SHP77 (cell line): ENCODE data around the gene RPTOR.
A peak's percentile ranks its signal among the peaks of the same experiment; 100 is the strongest.

Experiments used
- DNase-seq, 2 experiments: peaks; one replicate each; lab custom pipeline; 2025; lab: John Stamatoyannopoulos, UW

RPTOR gene

DNA sequence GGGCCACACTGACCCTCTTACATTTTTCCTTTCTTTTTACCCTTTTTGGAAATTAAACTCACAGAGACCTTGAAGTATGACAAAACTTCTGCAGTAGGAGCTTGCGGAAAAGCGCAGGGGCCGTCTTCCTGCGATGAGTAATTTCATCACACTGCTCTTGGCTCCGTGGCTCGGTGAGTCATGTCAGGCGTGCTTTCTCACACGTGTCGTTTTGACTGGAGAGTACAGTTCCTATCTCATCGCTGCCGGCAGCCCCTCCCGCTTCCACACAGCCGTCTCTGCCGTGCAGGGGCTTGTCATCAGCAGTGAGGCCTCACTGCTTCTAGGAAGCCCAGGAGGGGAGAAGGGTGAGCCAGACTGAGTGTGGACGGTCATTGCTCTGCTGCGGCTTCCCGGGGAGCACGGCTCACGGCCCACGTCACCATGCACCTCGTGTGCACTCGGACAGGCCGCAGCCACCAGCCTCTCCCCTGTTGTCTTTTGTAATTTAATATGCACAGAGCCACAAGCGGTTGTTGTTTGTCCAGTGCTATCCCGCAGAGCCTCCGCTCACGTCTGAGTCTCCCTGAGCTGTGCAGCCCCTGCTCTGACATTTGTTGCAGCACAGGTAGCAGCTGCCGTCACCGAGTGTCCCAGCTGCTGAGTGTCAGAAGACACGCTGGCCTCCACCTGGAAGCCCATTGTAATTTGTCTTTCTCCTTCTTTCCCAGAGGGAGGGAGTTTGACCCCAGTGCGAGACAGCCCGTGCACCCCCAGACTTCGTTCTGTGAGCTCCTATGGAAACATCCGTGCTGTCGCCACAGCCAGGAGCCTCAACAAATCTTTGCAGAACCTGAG, 347.6 kb downstream of the RPTOR start:
- peak in 1 of 2 experiments; percentile 61 for DNase-seq

DNA sequence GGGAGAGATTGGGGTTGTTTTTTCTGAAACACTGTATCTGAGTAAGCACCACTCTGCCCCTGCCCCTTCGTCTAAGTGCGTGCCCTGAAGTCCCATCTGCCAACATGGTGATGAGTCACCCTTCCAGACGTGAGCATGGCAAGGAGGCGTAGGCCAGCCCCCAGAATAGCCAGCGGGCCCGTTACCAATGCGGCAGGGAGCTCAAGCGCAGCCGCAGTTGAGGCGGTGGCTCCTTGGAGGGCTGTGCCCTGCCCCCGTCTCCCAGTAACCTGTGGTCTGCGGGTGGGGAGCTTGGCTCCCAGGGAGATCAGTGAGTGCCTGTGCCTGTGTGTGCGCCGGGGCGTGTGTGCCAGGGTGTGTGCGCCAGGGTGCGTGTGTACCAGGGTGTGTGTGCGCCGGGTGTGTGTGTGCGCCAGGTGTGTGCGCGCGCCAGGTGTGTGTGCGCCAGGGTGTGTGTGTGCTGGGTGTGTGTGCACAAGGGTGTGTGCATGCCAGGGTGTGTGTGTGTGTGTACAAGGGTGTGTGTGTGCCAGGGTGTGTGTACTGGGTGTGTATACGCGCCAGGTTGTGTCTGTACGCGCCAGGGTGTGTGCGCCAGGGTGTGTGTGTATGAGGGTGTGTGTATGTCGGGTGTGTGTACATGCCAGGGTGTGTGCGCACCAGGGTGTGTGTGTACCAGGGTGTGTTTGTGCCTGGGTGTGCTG, 348.4 kb downstream of the RPTOR start:
- peak in 1 of 2 experiments; percentile 41 for DNase-seq

DNA sequence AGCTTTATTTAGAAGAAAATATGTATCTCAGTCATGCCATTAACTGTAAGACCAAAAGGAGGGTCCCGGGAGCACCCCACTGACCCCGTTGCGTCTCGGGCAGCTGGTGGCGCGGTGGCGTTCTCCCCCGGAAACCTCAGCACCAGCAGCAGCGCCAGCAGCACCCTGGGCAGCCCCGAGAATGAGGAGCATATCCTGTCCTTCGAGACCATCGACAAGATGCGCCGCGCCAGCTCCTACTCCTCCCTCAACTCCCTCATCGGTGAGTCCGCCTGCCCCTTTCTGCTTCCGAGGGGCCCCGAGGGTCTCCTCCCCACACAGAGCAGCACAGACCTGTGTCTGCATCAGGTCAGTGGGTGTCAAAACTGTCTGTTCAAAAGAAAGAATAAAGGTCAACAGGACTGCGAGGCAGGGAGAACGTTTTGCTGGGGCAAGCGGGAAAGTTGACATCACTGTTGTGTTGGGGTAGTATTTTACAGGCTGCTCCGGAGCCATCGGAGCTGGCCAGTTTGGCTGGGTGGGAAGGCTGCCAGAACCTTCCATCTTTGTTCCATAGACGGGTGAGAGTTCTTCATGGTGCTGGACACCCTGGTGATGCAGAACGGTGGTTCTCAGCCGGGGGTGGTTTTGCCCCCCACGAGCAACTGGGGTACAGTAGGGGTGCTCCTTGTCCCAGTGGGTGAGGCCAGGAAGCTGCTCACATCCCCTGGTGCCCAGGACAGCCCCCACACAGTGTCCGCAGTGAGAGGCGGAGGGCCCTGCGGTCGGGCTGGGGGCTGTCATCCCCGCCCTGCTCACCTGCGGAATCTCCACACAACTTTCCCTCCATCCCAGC, 349.2 kb downstream of the RPTOR start:
- no peak for DNase-seq

DNA sequence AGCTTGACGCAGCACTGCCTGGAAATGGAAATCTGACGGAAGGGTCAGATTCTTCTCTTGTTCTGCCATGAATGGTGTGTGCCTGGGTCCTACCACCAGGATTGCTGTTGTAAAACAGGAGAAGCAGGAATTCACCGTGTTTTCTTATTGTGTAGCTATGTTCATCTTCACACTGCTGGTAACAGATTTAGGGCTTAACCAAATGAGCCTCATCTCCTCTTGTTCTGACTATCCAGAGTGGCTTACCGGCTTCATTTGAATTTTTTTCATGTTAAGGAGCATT, 349.7 kb downstream of the RPTOR start:
- DNase-seq = no peak

DNA sequence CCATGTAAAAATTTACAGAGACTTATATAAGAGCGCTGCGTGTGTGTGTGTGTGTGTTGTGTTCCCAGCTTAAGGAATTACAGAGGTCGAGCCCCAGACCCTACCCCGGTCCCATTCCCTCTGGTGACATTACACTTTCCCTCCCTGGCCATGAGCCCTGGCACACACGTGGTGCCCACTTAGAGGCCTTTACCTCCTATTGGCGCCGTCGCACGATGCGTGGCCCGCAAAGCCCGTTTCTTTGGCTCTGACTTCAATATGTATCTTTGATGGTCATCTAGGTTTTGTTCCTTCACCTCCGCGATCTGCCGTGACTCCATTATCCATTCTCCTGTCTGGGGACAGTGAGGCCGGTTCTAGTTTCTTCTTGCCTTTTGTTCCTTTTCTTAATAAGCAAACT, 350.1 kb downstream of the RPTOR start:
- no peak for DNase-seq

DNA sequence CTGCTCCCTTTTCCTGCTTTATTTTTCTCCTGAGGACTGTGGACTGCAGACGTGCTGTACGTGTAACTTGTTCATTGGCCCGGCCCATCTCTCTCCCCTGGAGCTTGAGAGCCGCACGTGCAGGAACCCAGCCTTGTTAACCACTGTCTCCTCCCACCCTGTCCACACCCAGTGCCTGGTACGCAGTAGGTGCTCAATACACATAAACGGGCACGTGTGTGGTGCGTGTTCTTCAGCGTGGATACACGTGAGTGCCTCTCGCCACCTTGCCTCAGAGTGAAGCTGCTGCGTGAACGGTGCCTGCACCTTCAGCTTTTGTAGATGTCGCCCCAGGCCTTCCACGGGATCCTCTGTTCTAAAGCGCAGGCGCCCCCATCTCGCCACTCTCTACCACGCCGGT, 350.7 kb downstream of the RPTOR start:
- no peak for DNase-seq

DNA sequence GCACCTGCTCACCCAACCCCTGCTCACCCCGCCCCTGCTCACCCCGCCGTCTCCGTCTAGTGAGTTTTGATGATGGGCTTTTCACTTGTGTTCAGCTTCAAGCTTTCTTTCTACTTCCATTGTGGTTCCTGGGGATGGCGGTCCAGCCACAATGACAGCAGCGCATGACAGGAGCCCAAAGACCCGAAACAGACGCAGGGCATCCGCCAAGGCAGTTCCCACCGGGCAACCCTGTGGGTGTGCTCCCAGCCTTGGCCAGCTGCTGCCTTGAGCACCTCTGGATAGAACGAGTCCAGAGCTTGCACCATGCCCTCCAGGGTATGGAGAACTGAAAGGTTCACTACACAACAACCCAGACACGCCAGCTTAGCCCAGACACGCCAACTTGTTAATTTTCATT, 354.1 kb downstream of the RPTOR start:
- no peak for DNase-seq

DNA sequence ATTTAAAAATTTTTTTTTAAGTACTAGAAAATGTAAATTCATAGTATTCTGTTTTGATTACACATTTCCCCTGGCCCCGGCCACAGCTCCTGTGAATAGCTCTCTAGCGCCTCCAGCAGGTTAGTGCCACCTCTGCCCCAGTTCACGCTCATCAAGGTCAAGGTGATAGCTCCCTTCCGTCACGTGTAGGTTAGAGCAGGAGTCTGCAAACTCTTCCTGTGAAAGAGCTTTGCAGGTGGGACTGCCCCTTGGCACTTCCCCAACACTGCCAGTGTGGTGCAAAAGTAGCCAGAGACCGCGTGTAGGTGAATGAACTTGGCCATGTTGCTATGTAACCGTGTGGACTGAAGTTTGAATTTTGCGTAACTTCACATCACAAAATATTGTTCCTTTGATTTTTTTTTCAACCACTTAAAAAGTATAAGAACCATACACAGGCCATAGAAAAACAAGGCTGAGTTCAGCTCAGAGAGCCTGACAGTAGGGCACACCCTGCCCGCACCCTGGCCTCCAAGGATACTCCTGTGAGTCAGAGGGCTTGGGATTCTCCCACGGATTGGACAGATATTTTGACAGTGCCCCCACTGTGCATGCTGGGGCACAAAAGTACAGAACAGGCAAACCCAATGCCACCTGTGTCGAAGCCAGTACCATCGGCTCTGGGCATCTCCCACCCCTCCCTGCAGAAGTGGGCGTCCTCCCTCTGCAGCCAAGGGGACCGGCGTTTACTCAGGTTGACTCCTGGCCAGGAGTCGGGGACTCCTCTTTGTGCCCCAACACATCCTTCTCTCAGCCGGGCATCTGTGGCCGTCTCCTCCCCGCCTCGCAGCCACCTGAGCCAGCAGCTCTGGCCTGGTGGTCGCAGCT, 355.0 kb downstream of the RPTOR start:
- DNase-seq = peak; percentile 34 to 52

DNA sequence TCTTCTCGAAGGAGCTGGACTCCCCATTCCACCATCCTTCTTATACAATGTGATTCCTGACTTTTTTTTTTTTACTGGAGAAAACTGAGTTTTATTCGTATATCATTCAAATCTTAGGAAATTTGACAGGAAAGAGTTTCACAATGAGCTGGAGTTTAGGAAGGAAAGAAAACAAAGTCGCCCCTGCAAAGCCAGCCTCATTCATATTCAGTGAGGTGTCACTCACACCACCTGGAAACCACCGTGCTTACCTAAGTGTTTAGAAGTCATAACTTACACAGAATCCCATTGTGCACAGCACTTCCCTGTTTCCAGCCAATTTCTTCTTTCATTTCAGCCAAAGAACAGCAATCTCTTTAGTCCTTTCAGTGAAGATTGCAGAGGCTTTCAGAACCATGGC, 356.7 kb downstream of the RPTOR start:
- no peak for DNase-seq

DNA sequence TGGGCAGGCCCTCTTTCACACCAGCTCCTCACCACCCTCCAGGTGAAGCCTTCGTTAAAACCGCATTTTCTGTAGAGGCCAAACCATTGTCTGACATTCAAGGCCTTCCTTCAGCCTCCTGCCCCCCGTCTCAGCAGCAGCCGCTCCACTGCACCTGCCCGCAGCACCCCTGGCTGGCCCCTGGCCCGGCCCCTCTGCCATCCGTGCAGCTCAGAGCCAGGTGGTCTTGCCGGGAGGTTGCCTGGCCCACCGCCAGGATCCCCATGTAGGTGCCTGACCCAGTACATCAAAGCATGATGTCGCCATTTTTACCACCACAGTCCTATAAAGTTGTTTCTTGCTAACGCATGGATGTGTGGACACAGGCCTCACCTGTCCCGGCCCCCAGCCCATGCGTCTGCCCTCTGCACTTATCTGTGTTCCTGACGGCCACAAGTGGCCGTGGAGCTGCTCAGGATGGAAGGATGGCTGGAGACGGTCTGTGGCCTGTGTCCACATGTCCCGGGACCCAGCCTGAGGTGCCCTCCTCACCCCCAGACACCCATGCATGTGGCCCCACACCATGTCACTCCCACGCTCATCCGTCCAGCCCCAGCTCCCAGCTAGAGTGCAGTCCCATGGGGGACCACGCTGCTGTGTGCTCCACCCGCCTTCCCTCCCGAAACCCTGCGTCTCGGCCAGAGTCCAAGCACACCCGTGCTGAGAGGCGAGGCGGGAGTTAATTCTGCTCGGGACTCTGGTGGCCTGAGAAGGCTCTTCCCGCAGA, 357.7 kb downstream of the RPTOR start:
- no peak for DNase-seq

DNA sequence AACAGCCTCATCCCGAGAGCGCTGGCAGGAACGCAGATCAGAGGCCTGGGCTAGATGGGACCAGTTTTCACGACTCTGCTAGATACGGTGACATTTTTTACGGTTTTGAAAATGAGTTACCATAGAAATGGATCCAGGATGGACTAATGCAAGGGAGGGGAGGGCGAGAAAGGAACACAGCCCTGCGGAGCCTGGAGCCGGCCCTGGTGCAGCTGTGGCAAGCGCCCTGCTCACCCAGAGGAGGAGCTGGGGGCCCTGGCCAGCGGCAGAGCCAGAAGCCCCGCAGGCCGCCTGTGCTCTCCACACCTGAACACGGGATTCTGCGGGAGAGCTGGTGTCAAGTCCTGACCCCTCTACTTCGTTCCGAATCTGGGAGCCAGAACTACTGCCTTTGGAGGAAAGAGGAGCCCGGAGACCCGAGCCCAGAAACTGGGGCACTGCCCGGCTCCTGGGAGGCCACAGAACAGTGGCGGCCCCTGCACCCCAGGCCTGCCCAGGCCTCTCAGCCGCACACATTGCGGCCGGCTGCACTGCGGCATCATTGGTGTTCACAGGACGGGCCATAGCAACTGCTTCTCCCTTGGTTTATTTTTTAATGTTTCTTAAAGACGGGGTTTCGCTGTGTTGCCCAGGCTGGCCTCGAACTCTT, 358.4 kb downstream of the RPTOR start:
- DNase-seq = no peak

DNA sequence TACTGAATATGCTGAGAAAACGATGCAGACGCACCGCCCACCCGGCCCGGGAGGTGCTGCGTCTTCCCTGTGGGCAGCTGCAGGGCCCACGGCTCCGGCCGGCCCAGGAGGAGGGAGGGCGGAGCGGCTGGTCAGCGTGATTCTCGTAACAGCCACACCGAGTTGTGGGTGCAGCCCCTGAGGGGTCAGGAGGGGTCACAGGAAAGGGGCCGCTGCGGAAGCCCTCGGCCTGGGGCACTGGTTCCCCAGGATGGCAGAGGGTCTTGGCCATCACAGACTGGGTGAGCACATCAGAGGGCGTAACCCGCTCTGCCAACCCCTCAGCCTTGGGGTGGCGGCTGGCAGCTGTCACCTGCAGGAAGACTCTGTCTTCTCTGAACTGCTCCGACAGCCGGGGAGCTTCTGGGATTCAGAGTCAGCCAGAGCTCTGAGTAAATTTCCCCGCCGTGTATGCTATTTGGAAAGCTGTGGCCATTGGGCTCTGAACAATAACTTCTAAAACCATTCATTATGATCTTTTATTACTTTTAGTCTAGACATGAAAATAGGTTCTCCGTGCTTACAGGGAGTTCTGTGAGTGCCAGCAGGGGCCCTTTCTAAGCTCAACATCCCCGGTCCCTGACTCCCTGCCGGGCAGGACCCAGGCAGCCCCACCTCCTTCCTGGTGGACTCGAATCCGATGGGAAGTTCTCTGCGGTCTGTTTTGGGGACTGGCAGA, 359.6 kb downstream of the RPTOR start:
- DNase-seq = no peak

DNA sequence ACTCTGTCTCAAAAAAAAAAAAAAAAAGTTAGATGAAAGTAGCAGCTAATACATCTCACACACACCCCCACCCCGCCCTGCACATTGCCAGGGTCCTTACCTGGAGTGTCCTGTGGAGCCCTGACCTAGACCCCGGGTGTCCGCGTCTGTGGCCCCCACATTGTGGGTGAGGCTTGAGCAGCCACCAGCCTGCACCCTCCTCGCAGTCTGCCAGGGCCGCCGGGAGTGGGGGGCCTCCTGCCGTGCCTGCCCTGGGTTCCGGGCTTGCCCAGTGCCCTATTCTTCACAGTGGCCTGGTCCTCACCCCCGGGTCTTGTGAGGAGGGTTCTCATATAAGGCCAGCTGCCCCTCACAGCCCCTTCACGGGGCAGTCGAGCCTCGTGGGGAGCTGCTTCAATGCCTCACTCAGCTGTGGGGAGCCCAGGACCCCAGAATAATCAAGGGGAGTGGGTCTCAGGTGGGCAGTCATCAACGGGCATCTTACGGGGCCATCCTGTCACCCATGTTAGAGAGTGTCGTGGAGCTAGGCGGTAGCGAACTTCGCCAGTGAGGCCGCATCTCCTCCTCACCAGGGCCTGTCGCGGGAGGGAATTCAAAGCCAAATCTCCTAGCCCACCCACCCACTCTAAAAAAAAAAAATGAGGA, 361.1 kb downstream of the RPTOR start:
- DNase-seq = no peak

DNA sequence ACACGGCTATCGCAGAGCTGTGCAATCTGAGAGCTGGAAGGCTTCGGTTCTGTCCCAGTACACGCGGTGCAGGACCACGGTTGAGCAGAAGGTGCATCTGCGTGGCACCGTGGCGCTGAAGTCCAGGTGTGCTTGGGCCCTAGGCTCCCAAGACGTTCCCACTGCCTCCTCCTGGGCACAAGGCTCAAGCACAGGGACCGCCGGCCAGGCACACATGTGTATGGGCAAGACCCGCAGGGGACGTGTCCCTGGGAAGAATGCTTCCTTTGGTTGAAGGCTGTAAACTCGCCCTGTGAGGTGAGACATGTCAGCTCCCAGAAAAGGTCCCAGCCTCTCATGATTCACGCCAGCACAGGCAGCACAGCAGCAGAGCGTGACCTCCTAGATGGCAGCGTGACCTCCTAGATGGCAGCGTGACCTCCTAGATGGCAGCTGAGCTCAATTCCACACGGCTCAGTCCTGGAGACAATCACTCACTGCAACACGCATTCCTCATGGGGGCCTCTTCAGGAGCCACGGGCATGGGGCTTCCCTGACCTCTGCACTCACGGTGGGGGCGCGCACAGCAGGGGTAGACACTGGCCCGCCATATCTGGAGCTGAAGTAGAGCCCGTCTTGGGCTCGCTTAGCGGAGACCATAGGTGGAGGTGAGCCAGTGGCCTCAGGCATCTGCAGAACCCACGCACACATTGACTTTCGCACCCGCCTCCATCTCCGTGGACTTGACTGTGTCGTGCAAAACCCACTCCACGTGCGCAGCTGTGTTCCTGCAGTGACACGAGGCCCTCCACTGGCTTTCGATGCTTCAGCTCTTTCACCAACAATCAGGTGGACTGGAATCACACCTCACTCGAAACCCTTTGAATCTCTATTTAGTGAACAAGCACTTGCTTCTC, 362.0 kb downstream of the RPTOR start:
- DNase-seq = no peak

DNA sequence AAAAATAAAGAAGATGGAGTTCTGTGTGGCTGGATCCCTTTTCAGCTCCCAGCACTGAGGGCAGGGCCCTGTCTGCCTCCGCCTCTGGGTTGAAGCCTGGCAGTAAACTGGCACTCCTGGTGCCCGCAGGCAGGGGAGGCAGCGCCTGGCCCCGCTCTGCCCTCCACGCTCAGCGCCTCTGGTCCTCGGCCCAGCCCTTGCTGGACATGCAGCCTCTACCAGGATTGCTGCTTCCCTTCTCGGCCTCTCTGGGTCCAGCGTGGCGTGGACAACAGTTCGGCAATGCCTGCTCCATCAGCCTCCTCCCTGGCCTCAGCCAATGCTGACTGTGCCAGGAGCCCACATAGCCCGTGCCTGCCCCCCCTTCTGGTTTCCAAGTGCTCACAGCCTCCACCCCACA, 362.6 kb downstream of the RPTOR start:
- no peak for DNase-seq

DNA sequence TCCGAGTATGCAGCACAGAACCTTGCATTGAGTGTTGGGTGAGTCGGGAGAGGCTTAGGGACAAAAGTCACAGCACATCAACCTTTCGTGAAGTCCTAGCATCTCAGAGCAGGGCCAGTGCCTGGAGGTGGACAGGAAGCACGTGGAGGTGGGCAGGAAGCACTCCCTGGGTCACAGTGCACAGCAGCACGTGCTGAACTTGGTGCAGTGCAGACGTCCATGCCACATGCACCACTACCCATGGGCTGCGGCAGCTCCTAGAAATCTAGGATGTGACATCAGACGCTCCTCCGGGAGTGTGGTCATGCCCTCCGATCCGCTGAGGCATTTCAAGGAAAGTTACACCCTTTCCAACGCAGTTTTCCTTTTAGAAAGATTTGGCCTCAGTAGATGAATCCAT, 363.6 kb downstream of the RPTOR start:
- no peak for DNase-seq

DNA sequence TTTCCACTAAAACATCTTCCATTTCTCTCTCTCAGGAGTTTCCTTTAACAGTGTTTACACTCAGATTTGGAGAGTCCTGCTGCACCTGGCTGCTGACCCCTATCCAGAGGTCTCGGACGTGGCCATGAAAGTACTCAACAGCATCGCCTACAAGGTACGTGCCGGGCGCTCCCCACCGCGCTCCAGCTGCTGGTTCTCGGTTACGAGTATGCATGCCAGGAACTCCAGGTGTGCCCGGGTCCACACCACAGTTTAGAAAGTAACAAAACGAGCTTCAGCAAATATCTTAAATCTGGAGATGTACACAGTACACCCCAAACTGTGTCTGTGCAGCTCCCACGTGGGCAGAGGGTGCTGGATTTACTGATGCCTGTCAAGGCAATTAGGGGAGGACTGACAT, 364.1 kb downstream of the RPTOR start:
- no peak for DNase-seq

DNA sequence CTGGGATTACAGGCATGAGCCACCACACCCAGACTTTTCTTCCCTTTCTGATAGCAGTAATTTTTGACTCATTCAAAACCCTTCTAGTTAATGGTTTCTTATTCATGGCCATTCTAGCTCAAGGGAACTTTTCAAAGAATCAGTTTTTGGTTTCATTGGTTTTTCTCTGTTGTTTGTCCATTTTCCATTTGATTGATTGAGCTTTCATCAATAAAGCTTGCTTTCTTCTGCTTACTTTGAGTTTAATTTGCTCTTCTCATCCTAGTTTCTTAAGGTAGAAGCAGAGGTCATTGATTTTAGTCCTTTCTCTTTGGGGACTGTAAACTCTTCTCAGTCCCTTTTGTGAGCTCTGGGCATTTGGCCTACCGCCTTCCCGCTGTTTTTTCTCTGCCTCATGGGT, 365.0 kb downstream of the RPTOR start:
- no peak for DNase-seq
